HG03354 (cell line): Measurements from ENCODE around the gene CXCL12.

ENCODE experiments used
- ATAC-seq: cut with Tn5 transposase; IDR thresholded peaks from one replicate; pipeline ENCODE4 v1.9.1; 2021; ENCODE audit warnings: mild to moderate bottlenecking; ENCODE audit not compliant: unreplicated experiment, poor library complexity, severe bottlenecking

CXCL12 gene

GRCh38 chr10:44386546-44387052 is 1.7 kb upstream of the CXCL12 start:
- no peak for ATAC-seq

GRCh38 chr10:44385696-44386441 is 972 bp upstream of the CXCL12 start:
- ATAC-seq, result no peak

GRCh38 chr10:44384601-44385025 is 284 bp downstream of the CXCL12 start:
- no peak for ATAC-seq

- ATAC-seq, result no peak
Observed at GRCh38 chr10:44383749-44384600, 922 bp downstream of the CXCL12 start.

GRCh38 chr10:44382981-44383748 is 1.7 kb downstream of the CXCL12 start:
- no peak for ATAC-seq

GRCh38 chr10:44382131-44382858 is 2.6 kb downstream of the CXCL12 start:
- no peak for ATAC-seq

GRCh38 chr10:44380829-44381600 is 3.9 kb downstream of the CXCL12 start:
- ATAC-seq, result no peak

GRCh38 chr10:44379907-44380306 is 5.0 kb downstream of the CXCL12 start:
- ATAC-seq, result no peak

GRCh38 chr10:44378626-44379025 is 6.3 kb downstream of the CXCL12 start:
- no peak for ATAC-seq

- no peak for ATAC-seq
Observed at GRCh38 chr10:44377651-44378310, 7.1 kb downstream of the CXCL12 start.

- no peak for ATAC-seq
Observed at GRCh38 chr10:44376472-44377099, 8.3 kb downstream of the CXCL12 start.

- ATAC-seq, result no peak
Observed at GRCh38 chr10:44374155-44374554, 10.7 kb downstream of the CXCL12 start.

GRCh38 chr10:44373341-44373995 is 11.4 kb downstream of the CXCL12 start:
- no peak for ATAC-seq

GRCh38 chr10:44372181-44372580 is 12.7 kb downstream of the CXCL12 start:
- ATAC-seq, result no peak

GRCh38 chr10:44370731-44371248 is 14.1 kb downstream of the CXCL12 start:
- no peak for ATAC-seq

GRCh38 chr10:44369854-44370253 is 15.0 kb downstream of the CXCL12 start:
- no peak for ATAC-seq

GRCh38 chr10:44369296-44369695 is 15.6 kb downstream of the CXCL12 start:
- ATAC-seq, result no peak
